Smooth muscle cell (in vitro differentiated cells): ENCODE data around the gene NOSTRIN. TPM values are rescaled to one million over a fixed set of nuclear protein-coding genes. Genes with fewer than 3 reads are reported as not detected.

Experiments used
- DNase-seq: peaks from one replicate; lab custom pipeline; 2025; ENCODE audit not compliant: unreplicated experiment; lab: John Stamatoyannopoulos, UW
- H2AFZ ChIP-seq: fragments of 200-600 bp; sonication (generic); 2 replicates; pipeline ENCODE4 v1.6.0; 2016; ENCODE audit warnings: antibody characterized with exemption, low read depth, mild to moderate bottlenecking
- H3F3A ChIP-seq: fragments of 200-600 bp; sonication (generic); 2 replicates; pipeline ENCODE4 v1.6.0; 2017; ENCODE audit warnings: antibody characterized with exemption, low read depth
- H3K27ac ChIP-seq: fragments of 200-600 bp; sonication (generic); 2 replicates; pipeline ENCODE4 v1.5.1; 2016; ENCODE audit warnings: low read depth, mild to moderate bottlenecking
- H3K27me3 ChIP-seq: fragments of 200-600 bp; sonication (generic); 2 replicates; pipeline ENCODE4 v1.6.1; 2016; ENCODE audit warnings: low read depth, mild to moderate bottlenecking
- H3K36me3 ChIP-seq: fragments of 200-600 bp; sonication (generic); 2 replicates; pipeline ENCODE4 v1.5.1; 2016; ENCODE audit warnings: low read depth
- H3K4me1 ChIP-seq: fragments of 200-600 bp; sonication (generic); 2 replicates; pipeline ENCODE4 v1.5.1; 2016; ENCODE audit warnings: low read depth
- H3K4me2 ChIP-seq: fragments of 200-600 bp; sonication (generic); 2 replicates; pipeline ENCODE4 v1.6.0; 2016; ENCODE audit warnings: mild to moderate bottlenecking
- H3K4me3 ChIP-seq: fragments of 200-600 bp; sonication (generic); 2 replicates; pipeline ENCODE4 v1.5.1; 2016; ENCODE audit warnings: mild to moderate bottlenecking
- H3K79me2 ChIP-seq: fragments of 200-600 bp; sonication (generic); 2 replicates; pipeline ENCODE4 v1.6.0; 2016; ENCODE audit warnings: low read depth, mild to moderate bottlenecking
- H3K9ac ChIP-seq: fragments of 200-600 bp; sonication (generic); 2 replicates; pipeline ENCODE4 v1.6.0; 2016; ENCODE audit warnings: low read depth
- H3K9me3 ChIP-seq: fragments of 200-600 bp; sonication (generic); replicated peaks from 2 replicates; pipeline ENCODE4 v1.5.1; 2016; ENCODE audit warnings: low read depth
- H4K20me1 ChIP-seq: fragments of 200-600 bp; sonication (generic); 2 replicates; pipeline ENCODE4 v1.6.0; 2016; ENCODE audit warnings: low read depth
- CTCF ChIP-seq: fragments of 200-600 bp; sonication (generic); IDR thresholded peaks from 2 replicates; pipeline ENCODE4 v1.5.1; 2017; ENCODE audit warnings: borderline replicate concordance, mild to moderate bottlenecking, antibody characterized with exemption; ENCODE audit not compliant: insufficient read depth, poor library complexity, severe bottlenecking
- WGBS: methylation state at CpG from one replicate; pipeline ENCODE4 v1.1.7; 2016; ENCODE audit warnings: low lambda C conversion rate; 5-methylcytosine and 5-hydroxymethylcytosine counted together
- polyA plus RNA-seq: library from polyadenylated mRNA; unstranded; fragments of >200 nt; fragmentation: Nextera tagmentation; extraction: Ambion mirVana; gene quantifications from 2 replicates; pipeline ENCODE4 v1.2.1, GENCODE V29; 2016
- total RNA-seq: library from RNA; depleted of rRNA; stranded (reverse); fragments of >200 nt; gene quantifications from 2 replicates; pipeline ENCODE4 v1.2.3, GENCODE V29; 2014

NOSTRIN gene
- total and polyA plus RNA-seq, 2 experiments from 2014 or later = 0.10 TPM; not detected in 1

DNA sequence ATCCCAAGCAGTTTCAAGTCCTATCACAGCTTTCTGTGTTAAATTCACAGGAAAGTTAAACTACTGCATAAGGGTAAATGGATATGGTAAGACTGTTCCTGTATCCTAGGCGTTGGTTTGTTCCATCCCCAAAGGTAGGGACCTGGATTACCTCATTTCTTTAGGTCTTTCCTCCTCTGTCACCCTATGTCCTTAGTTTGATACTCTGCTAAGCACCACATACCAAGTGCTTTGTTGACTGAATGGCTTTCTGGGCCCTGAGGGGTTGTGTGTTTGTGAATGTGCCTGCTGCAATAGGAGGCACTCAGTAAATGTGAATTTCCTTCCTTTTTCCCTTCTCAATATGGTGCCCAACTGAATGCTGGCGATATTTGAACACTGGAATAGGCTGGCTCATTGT, 7.8 kb downstream of the NOSTRIN start:
- 93% methylated on average over 2 of the region's 2 CpGs for WGBS

GRCh38 chr2:168811696-168812095, 9.3 kb downstream of the NOSTRIN start:
- DNase-seq = no peak
- H3K4me2 ChIP-seq = no peak overlapping the region

More for the DNA sequence above, 7.8 kb downstream of the NOSTRIN start:
- no peaks in the 10 kb centered on the region for H3K9me3 ChIP-seq
- H3F3A ChIP-seq = no peaks in the 10 kb centered on the region
- H2AFZ ChIP-seq = no peak overlapping the region
- H3K27ac ChIP-seq = no peak overlapping the region
- H3K36me3 ChIP-seq = no peaks in the 10 kb centered on the region
- H3K27me3 ChIP-seq = no peaks in the 10 kb centered on the region
- TF ChIP-seq CTCF = no peak
- no peaks in the 10 kb centered on the region for H4K20me1 ChIP-seq
- no peaks in the 10 kb centered on the region for H3K4me1 ChIP-seq
- no peak overlapping the region for H3K4me2 ChIP-seq
- no peak overlapping the region for H3K4me3 ChIP-seq
- no peak overlapping the region for H3K9ac ChIP-seq
- no peak for DNase-seq
- H3K79me2 ChIP-seq = no peaks in the 10 kb centered on the region

GRCh38 chr2:168814046-168814445, 11.6 kb downstream of the NOSTRIN start:
- Histone ChIP-seq H3K27ac (no peak overlapping the region), H3F3A (peaks cover 3% of the 10 kb centered on the region)
- DNase-seq = no peak

More at GRCh38 chr2:168811696-168812095, 9.3 kb downstream of the NOSTRIN start:
- Histone ChIP-seq H3K4me3 (no peak overlapping the region), H3K9me3 (no peaks in the 10 kb centered on the region), H3K4me1 (no peaks in the 10 kb centered on the region), H2AFZ (no peak overlapping the region), H3K9ac (no peak overlapping the region), H3K27ac (no peak overlapping the region), H3K27me3 (no peaks in the 10 kb centered on the region), H4K20me1 (no peaks in the 10 kb centered on the region), H3K79me2 (no peaks in the 10 kb centered on the region), H3F3A (peaks cover 2% of the 10 kb centered on the region), H3K36me3 (no peaks in the 10 kb centered on the region)
- TF ChIP-seq CTCF = no peak
- 69% methylated on average over 3 of the region's 3 CpGs for WGBS

More at GRCh38 chr2:168814046-168814445, 11.6 kb downstream of the NOSTRIN start:
- Histone ChIP-seq H3K9ac (no peak overlapping the region), H3K4me1 (no peaks in the 10 kb centered on the region), H3K4me2 (no peak overlapping the region), H3K27me3 (no peaks in the 10 kb centered on the region), H3K4me3 (no peak overlapping the region), H3K36me3 (no peaks in the 10 kb centered on the region), H2AFZ (no peak overlapping the region), H3K9me3 (no peaks in the 10 kb centered on the region), H4K20me1 (no peaks in the 10 kb centered on the region), H3K79me2 (no peaks in the 10 kb centered on the region)
- no peak for TF ChIP-seq CTCF
- 66% methylated on average over 2 of the region's 2 CpGs for WGBS
